GM12872 (cell line): ENCODE data around the gene BRIP1.

ENCODE experiments used
- CTCF ChIP-seq: IDR thresholded peaks from 3 replicates; pipeline ENCODE4 v1.5.1; 2011; ENCODE audit warnings: low read depth, mild to moderate bottlenecking, low read length, moderate library complexity; ENCODE audit not compliant: insufficient read depth

The BRIP1 gene

GRCh38 chr17:61645920-61646319 lies 217.4 kb downstream of the BRIP1 start:
- TF ChIP-seq CTCF: no peak

- TF ChIP-seq CTCF: no peak
These were observed 218.2 kb downstream of the BRIP1 start for GRCh38 chr17:61644800-61645774.

GRCh38 chr17:61642768-61643167 lies 220.6 kb downstream of the BRIP1 start:
- no peak for TF ChIP-seq CTCF

GRCh38 chr17:61641715-61642114 lies 221.6 kb downstream of the BRIP1 start:
- no peak for TF ChIP-seq CTCF

- no peak for TF ChIP-seq CTCF
These were observed 222.2 kb downstream of the BRIP1 start for GRCh38 chr17:61641084-61641483.

- no peak for TF ChIP-seq CTCF
These were observed 223.5 kb downstream of the BRIP1 start for GRCh38 chr17:61639818-61640217.

- TF ChIP-seq CTCF: no peak
These were observed 225.2 kb downstream of the BRIP1 start for GRCh38 chr17:61638087-61638486.
